B cell (primary cell): ENCODE data around the gene BCL11A. TPM values are rescaled to one million over a fixed set of nuclear protein-coding genes. Genes with fewer than 3 reads are reported as not detected.

Source experiments
- ATAC-seq: fragments of 200-7000 bp; cut with Tn5 transposase; one replicate; pipeline ENCODE4 v1.10.0; 2021; ENCODE audit warnings: low read depth, mild to moderate bottlenecking, moderate number of reproducible peaks, moderate library complexity
- CTCF ChIA-PET: fragments of 350-600 bp; sonication (Branson Sonifier 250); formaldehyde crosslinking; loops from one replicate; lab custom pipeline; 2021; ENCODE audit warnings: antibody characterized with exemption, inconsistent platforms; lab: Charles Lee
- POLR2A ChIA-PET: fragments of 350-600 bp; sonication (Branson Sonifier 250); formaldehyde crosslinking; loops from one replicate; lab custom pipeline; 2021; ENCODE audit warnings: antibody characterized with exemption; lab: Charles Lee
- DNase-seq: peaks from one replicate; pipeline ENCODE4 v3.0.0; 2013
- H2AFZ ChIP-seq: 2 replicates; pipeline ENCODE4 v1.6.1; 2012; ENCODE audit warnings: mild to moderate bottlenecking, low read depth, low read length; ENCODE audit not compliant: insufficient read depth, poor library complexity, severe bottlenecking
- H3K27ac ChIP-seq, 2 donors: 1 replicate in 1 of 2; 2 replicates in 1 of 2; pipeline ENCODE4 v1.5.1; 2012 to 2013; ENCODE audit warnings: low read length in 2 of 2, mild to moderate bottlenecking in 2 of 2, moderate library complexity in 1 of 2
- H3K27me3 ChIP-seq, 4 experiments: fragments of 200-600 bp in 1 of 4; sonication (generic) in 1 of 4; replicated peaks in 1 of 4; 1 replicate in 2 of 4; 2 replicates in 2 of 4; pipeline versions ENCODE4 v1.6.1 to v1.7.0; 2013 to 2016; ENCODE audit warnings: low read length in 3 of 4, mild to moderate bottlenecking in 2 of 4, mixed read lengths in 1 of 4, moderate library complexity in 1 of 4; ENCODE audit not compliant: insufficient read depth in 4 of 4, control insufficient read depth in 3 of 4; ENCODE audit errors: control extremely low read depth in 1 of 4
- H3K36me3 ChIP-seq, 2 experiments: replicated peaks in 1 of 2; 1 replicate in 1 of 2; 2 replicates in 1 of 2; pipeline versions ENCODE4 v1.6.1 to v1.7.1; 2013; ENCODE audit warnings: low read length in 1 of 2; ENCODE audit not compliant: insufficient read depth in 2 of 2, control insufficient read depth in 1 of 2; ENCODE audit errors: control extremely low read depth in 1 of 2, extremely low read depth in 1 of 2
- H3K4me1 ChIP-seq, 2 donors: fragments of 200-600 bp in 1 of 2; sonication (generic) in 1 of 2; 1 replicate in 1 of 2; 2 replicates in 1 of 2; pipeline versions ENCODE4 v1.5.1 to v1.6.1; 2013 to 2017; ENCODE audit warnings: low read length in 2 of 2; ENCODE audit not compliant: control insufficient read depth in 2 of 2, insufficient read depth in 2 of 2
- H3K4me2 ChIP-seq: replicated peaks from 2 replicates; pipeline ENCODE3; 2012; ENCODE audit warnings: mild to moderate bottlenecking, low read depth, low read length; ENCODE audit not compliant: poor library complexity, severe bottlenecking
- H3K4me3 ChIP-seq, 5 experiments: fragments of 200-600 bp in 1 of 5; sonication (generic) in 1 of 5; 1 replicate in 3 of 5; 2 replicates in 2 of 5; pipeline versions ENCODE4 v1.5.1 to v1.7.0; 2011 to 2016; ENCODE audit warnings: low read length in 4 of 5, mild to moderate bottlenecking in 4 of 5, low read depth in 2 of 5, control low read depth in 1 of 5, moderate library complexity in 1 of 5; ENCODE audit not compliant: insufficient read depth in 1 of 5; ENCODE audit errors: control extremely low read depth in 1 of 5, extremely low read depth in 1 of 5
- H3K79me2 ChIP-seq: fragments of 200-600 bp; sonication (generic); one replicate; pipeline ENCODE4 v1.6.0; 2016; ENCODE audit warnings: low read length; ENCODE audit not compliant: control insufficient read depth, insufficient read depth
- H3K9ac ChIP-seq: fragments of 200-600 bp; sonication (generic); 2 replicates; pipeline ENCODE4 v1.6.1; 2017; ENCODE audit warnings: mild to moderate bottlenecking, low read length, moderate library complexity
- H3K9me3 ChIP-seq, 3 donors: one replicate each; pipeline versions ENCODE4 v1.6.1 to v1.7.1; 2013; ENCODE audit warnings: low read length in 2 of 3; ENCODE audit not compliant: control insufficient read depth in 2 of 3, insufficient read depth in 1 of 3; ENCODE audit errors: control extremely low read depth in 1 of 3
- H4K20me1 ChIP-seq: 2 replicates; pipeline ENCODE4 v1.6.0; 2012; ENCODE audit warnings: mild to moderate bottlenecking, low read length; ENCODE audit not compliant: insufficient read depth, control insufficient read depth, poor library complexity, severe bottlenecking
- H3K27ac Mint-ChIP-seq: one replicate; pipeline ENCODE4 v1.8.0; 2021; ENCODE audit warnings: mixed read lengths
- H3K27me3 Mint-ChIP-seq: one replicate; pipeline ENCODE4 v1.8.0; 2021; ENCODE audit warnings: mixed read lengths
- H3K4me1 Mint-ChIP-seq: one replicate; pipeline ENCODE4 v1.8.0; 2021; ENCODE audit warnings: mixed read lengths
- H3K4me3 Mint-ChIP-seq: one replicate; pipeline ENCODE4 v1.8.0; 2021; ENCODE audit warnings: mixed read lengths
- H3K9me3 Mint-ChIP-seq: one replicate; pipeline ENCODE4 v1.8.0; 2022; ENCODE audit warnings: mixed read lengths; ENCODE audit not compliant: insufficient read depth
- CTCF ChIP-seq: fragments of 200-600 bp; IDR thresholded peaks from one replicate; pipeline ENCODE4 v1.8.0; 2022; ENCODE audit warnings: antibody characterized with exemption, mild to moderate bottlenecking
- EZH2 ChIP-seq: IDR thresholded peaks from 2 replicates; pipeline ENCODE4 v1.6.1; 2012; ENCODE audit warnings: borderline replicate concordance, low read depth, mild to moderate bottlenecking, moderate library complexity, low read length; ENCODE audit not compliant: insufficient read depth, poor library complexity, severe bottlenecking
- WGBS: methylation state at CpG from one replicate; pipeline ENCODE4 v1.1.5; 2013; ENCODE audit warnings: missing lambda C conversion rate; ENCODE audit not compliant: insufficient coverage; 5-methylcytosine and 5-hydroxymethylcytosine counted together
- intact Hi-C: fragments of 100-400 bp; cut with micrococcal nuclease; formaldehyde crosslinking; loops from one replicate; pipeline ENCODE4 v1.10.0; 2022
- polyA plus RNA-seq: library from polyadenylated mRNA; depleted of rRNA; stranded (reverse); fragments of >200 nt; gene quantifications from 2 replicates; pipeline ENCODE4 v1.2.3, GENCODE V29; 2012
- total RNA-seq, 2 donors: library from RNA; stranded (reverse); fragments of 120-200 nt in 1 of 2; gene quantifications; 1 replicate in 1 of 2; 2 replicates in 1 of 2; pipeline versions ENCODE4 v1.2.3 to v1.2.4, GENCODE V29; 2013 to 2022

The BCL11A gene
- total and polyA plus RNA-seq, 2 donors (not counting 1 experiment from before 2014, with no cell fraction given), result 81.8 to 383 TPM

- Histone ChIP-seq H3K9ac (peak overlapping the region; percentile 40), H3K9me3 (no peaks in the 10 kb centered on the region), H3K36me3 (peaks cover 0 to 66% of the 10 kb centered on the region in 2 experiments), H4K20me1 (peaks cover 93% of the 10 kb centered on the region), H3K4me3 (peak overlapping the region in 1 of 5 experiments; percentile 26), H3K27me3 (no peaks in the 10 kb centered on the region), H3K79me2 (peaks cover 100% of the 10 kb centered on the region), H3K4me2 (peak overlapping the region; percentile 69), H3K4me1 (peaks cover 96 to 100% of the 10 kb centered on the region in 2 donors), H3K27ac (peak overlapping the region; percentile 1 to 70), H2AFZ (no peak overlapping the region)
- Mint-ChIP-seq H3K9me3 (no peaks in the 10 kb centered on the region), H3K4me3 (peak overlapping the region; percentile 52), H3K27ac (peak overlapping the region; percentile 74), H3K27me3 (no peaks in the 10 kb centered on the region), H3K4me1 (peaks cover 97% of the 10 kb centered on the region)
- ChIA-PET POLR2A (no interaction called here), CTCF (interaction anchor here (1.4 to 1.5 kb wide), 2 partner anchors 19 to 30 kb away, joined by 3 to 4 read pairs; no protein-coding TSS in a partner anchor)
- ATAC-seq (peak; percentile 53), DNase-seq (peak; percentile 62)
- intact Hi-C loops, result loop anchor here (1.0 kb wide), 1 partner anchor 10 kb away; no protein-coding TSS in a partner anchor
- TF ChIP-seq CTCF, result no peak
- no CpG with 5 or more reads among the region's 1 CpG for WGBS
These were observed 27.6 kb downstream of the BCL11A start for GRCh38 chr2:60525899-60526298.

GRCh38 chr2:60524874-60525273, 28.6 kb downstream of the BCL11A start:
- Histone ChIP-seq H2AFZ (no peak overlapping the region), H4K20me1 (peaks cover 95% of the 10 kb centered on the region), H3K4me1 (peaks cover 92 to 100% of the 10 kb centered on the region in 2 donors), H3K9ac (no peak overlapping the region), H3K9me3 (no peaks in the 10 kb centered on the region), H3K4me2 (peak overlapping the region; percentile 69), H3K4me3 (no peak overlapping the region), H3K27me3 (no peaks in the 10 kb centered on the region), H3K36me3 (peaks cover 0 to 76% of the 10 kb centered on the region in 2 experiments), H3K27ac (peak overlapping the region; percentile 1 to 70), H3K79me2 (peaks cover 100% of the 10 kb centered on the region)
- ChIA-PET POLR2A (interaction anchor here (0.6 kb wide), 1 partner anchor 61 kb away, joined by 3 read pairs; no protein-coding TSS in a partner anchor), CTCF (interaction anchor here (1.2 kb wide), 1 partner anchor 25 kb away, joined by 4 read pairs; no protein-coding TSS in a partner anchor)
- peaks cover 97% of the 10 kb centered on the region for H3K4me1 Mint-ChIP-seq
- no CpG with 5 or more reads among the region's 4 CpGs for WGBS
- ATAC-seq (no peak), DNase-seq (no peak)
- H3K27ac Mint-ChIP-seq, result no peak overlapping the region
- no peaks in the 10 kb centered on the region for H3K27me3 Mint-ChIP-seq
- peak overlapping the region; percentile 13 for H3K4me3 Mint-ChIP-seq
- intact Hi-C loops, result loop anchor here (1.0 kb wide), 1 partner anchor 9 kb away; no protein-coding TSS in a partner anchor
- TF ChIP-seq CTCF (no peak), EZH2 (no peak)
- H3K9me3 Mint-ChIP-seq, result no peaks in the 10 kb centered on the region
